Measurements from ENCODE around the gene FGD5.

The FGD5 gene

GRCh38 chr3:14789640-14790285, 29.0 kb upstream of the FGD5 start:
- DNase-seq: no peak

GRCh38 chr3:14791343-14791945, 27.3 kb upstream of the FGD5 start:
- peak; percentile 14 for DNase-seq

GRCh38 chr3:14792691-14793121, 26.1 kb upstream of the FGD5 start:
- no peak for DNase-seq

- DNase-seq: no peak
These were observed 25.5 kb upstream of the FGD5 start for GRCh38 chr3:14793126-14793857.

- DNase-seq: no peak
These were observed 24.9 kb upstream of the FGD5 start for GRCh38 chr3:14793858-14794234.

GRCh38 chr3:14794435-14794834, 24.3 kb upstream of the FGD5 start:
- DNase-seq: no peak

GRCh38 chr3:14795996-14796395, 22.8 kb upstream of the FGD5 start:
- DNase-seq: no peak

- no peak for DNase-seq
These were observed 22.2 kb upstream of the FGD5 start for GRCh38 chr3:14796403-14797077.

GRCh38 chr3:14797731-14798130, 21.0 kb upstream of the FGD5 start:
- DNase-seq: no peak

- DNase-seq: no peak
These were observed 20.5 kb upstream of the FGD5 start for GRCh38 chr3:14798231-14798630.

- DNase-seq: no peak
These were observed 19.6 kb upstream of the FGD5 start for GRCh38 chr3:14799146-14799545.

- DNase-seq: no peak
These were observed 17.7 kb upstream of the FGD5 start for GRCh38 chr3:14801031-14801430.

GRCh38 chr3:14801668-14802380, 16.9 kb upstream of the FGD5 start:
- no peak for DNase-seq

GRCh38 chr3:14802381-14802731, 16.4 kb upstream of the FGD5 start:
- no peak for DNase-seq

- DNase-seq: no peak
These were observed 15.4 kb upstream of the FGD5 start for GRCh38 chr3:14803101-14803980.

GRCh38 chr3:14803981-14804834, 14.6 kb upstream of the FGD5 start:
- DNase-seq: no peak

GRCh38 chr3:14804835-14805780, 13.7 kb upstream of the FGD5 start:
- no peak for DNase-seq

GRCh38 chr3:14805961-14806537, 12.7 kb upstream of the FGD5 start:
- no peak for DNase-seq

GRCh38 chr3:14806641-14807263, 12.0 kb upstream of the FGD5 start:
- peak; percentile 5 for DNase-seq

Measured in CD4-positive, alpha-beta T cell treated with Interleukin-4 for 4 hours (primary cell).